ENCODE results near the gene TTYH2. TPM values are rescaled to one million over a fixed set of nuclear protein-coding genes. Genes with fewer than 3 reads are reported as not detected.

TTYH2 gene
- total RNA-seq, 1 experiment from 2014 or later = 5.4 TPM

GRCh38 chr17:74271281-74271680, 57.9 kb downstream of the TTYH2 start:
- no peaks in the 10 kb centered on the region; the same call in 1 of the 2 replicates for H3K27me3 ChIP-seq (replicated peaks; ENCODE audit: control insufficient read depth, insufficient read depth, low read length)
- Mint-ChIP-seq H3K9me3 (ENCODE audit: unreplicated experiment) (peaks cover 11% of the 10 kb centered on the region), H3K36me3 (ENCODE audit: insufficient read depth, unreplicated experiment) (no peaks in the 10 kb centered on the region), H3K4me3 (ENCODE audit: unreplicated experiment) (no peak overlapping the region), H3K4me1 (ENCODE audit: low read depth, unreplicated experiment) (peaks cover 6% of the 10 kb centered on the region), H3K27ac (ENCODE audit: unreplicated experiment) (no peak overlapping the region), H3K27me3 (ENCODE audit: insufficient read depth, unreplicated experiment) (peaks cover 10% of the 10 kb centered on the region)
- ChIA-PET CTCF (no interaction called here), POLR2A (no interaction called here)
- no peak for DNase-seq
- no peaks in the 10 kb centered on the region for H3K4me1 ChIP-seq
- BruUV-seq (replicated peaks) = no TSS peak
- no peaks in the 10 kb centered on the region for H3K9me3 ChIP-seq
- intact Hi-C loops (cut with micrococcal nuclease; ENCODE audit: unreplicated experiment) = no loop called here
- TF ChIP-seq, protein P1, sequence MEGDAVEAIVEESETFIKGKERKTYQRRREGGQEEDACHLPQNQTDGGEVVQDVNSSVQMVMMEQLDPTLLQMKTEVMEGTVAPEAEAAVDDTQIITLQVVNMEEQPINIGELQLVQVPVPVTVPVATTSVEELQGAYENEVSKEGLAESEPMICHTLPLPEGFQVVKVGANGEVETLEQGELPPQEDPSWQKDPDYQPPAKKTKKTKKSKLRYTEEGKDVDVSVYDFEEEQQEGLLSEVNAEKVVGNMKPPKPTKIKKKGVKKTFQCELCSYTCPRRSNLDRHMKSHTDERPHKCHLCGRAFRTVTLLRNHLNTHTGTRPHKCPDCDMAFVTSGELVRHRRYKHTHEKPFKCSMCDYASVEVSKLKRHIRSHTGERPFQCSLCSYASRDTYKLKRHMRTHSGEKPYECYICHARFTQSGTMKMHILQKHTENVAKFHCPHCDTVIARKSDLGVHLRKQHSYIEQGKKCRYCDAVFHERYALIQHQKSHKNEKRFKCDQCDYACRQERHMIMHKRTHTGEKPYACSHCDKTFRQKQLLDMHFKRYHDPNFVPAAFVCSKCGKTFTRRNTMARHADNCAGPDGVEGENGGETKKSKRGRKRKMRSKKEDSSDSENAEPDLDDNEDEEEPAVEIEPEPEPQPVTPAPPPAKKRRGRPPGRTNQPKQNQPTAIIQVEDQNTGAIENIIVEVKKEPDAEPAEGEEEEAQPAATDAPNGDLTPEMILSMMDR (IDR thresholded peaks at IDR 0.05; ENCODE audit: insufficient read depth in 1 of 2, low read depth in 1 of 2, low read length in 1 of 2, severe bottlenecking in 1 of 2, unreplicated experiment in 1 of 2) = no peak
- no peak overlapping the region for H3K4me3 ChIP-seq (ENCODE audit: low read depth, low read length)
- no peaks in the 10 kb centered on the region for H3K36me3 ChIP-seq (ENCODE audit: control insufficient read depth, insufficient read depth, low read length)

DNA sequence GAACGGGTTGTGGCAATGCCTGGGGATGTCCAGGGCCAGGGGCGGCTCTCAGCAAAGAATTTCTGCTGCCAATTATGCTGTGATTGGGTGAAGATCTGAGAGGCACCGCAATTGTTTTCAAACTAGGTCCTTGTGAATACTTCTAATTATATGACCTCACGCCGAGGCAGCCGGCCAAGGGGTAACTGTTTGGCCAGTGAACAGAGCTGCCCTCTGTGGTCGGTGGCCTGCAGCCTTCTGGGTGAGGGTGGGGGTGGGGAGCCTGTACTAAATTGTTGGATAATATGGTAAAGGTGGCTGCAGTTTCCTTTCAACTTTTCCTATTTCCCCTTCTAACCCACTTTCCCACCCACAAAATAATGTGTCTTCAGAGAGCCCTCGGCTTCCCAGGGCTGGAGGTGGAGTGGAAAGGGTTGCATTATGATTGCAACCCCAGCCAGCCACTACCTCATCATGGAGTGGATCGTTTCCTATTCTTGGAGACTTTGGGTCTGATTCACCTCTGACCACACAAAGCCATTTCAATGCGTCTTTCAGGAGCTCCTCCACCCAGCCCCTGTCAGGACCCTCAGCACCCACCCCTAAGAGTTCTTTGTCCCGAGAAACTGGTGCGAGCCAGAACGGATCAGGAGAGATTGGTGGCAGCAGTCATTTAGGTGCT, 58.7 kb downstream of the TTYH2 start:
- ChIA-PET CTCF (no interaction called here), POLR2A (no interaction called here)
- peaks cover 10% of the 10 kb centered on the region for H3K27me3 Mint-ChIP-seq (ENCODE audit: insufficient read depth, unreplicated experiment)
- peaks cover 11% of the 10 kb centered on the region for H3K9me3 Mint-ChIP-seq (ENCODE audit: unreplicated experiment)
- intact Hi-C loops (cut with micrococcal nuclease; ENCODE audit: unreplicated experiment) = no loop called here
- H3K4me3 ChIP-seq (ENCODE audit: low read depth, low read length) = no peak overlapping the region
- H3K36me3 Mint-ChIP-seq (ENCODE audit: insufficient read depth, unreplicated experiment) = no peaks in the 10 kb centered on the region
- BruUV-seq (replicated peaks) = no TSS peak
- H3K27ac Mint-ChIP-seq (ENCODE audit: unreplicated experiment) = no peak overlapping the region
- H3K9me3 ChIP-seq = no peaks in the 10 kb centered on the region
- H3K4me3 Mint-ChIP-seq (ENCODE audit: unreplicated experiment) = no peak overlapping the region
- DNase-seq = no peak
- no peaks in the 10 kb centered on the region for H3K36me3 ChIP-seq (ENCODE audit: control insufficient read depth, insufficient read depth, low read length)
- peaks cover 6% of the 10 kb centered on the region for H3K4me1 Mint-ChIP-seq (ENCODE audit: low read depth, unreplicated experiment)
- no peaks in the 10 kb centered on the region; the same call in 1 of the 2 replicates for H3K27me3 ChIP-seq (replicated peaks; ENCODE audit: control insufficient read depth, insufficient read depth, low read length)
- TF ChIP-seq, protein P1 (IDR thresholded peaks at IDR 0.05; ENCODE audit: insufficient read depth in 1 of 2, low read depth in 1 of 2, low read length in 1 of 2, severe bottlenecking in 1 of 2, unreplicated experiment in 1 of 2) = no peak
- no peaks in the 10 kb centered on the region for H3K4me1 ChIP-seq

DNA sequence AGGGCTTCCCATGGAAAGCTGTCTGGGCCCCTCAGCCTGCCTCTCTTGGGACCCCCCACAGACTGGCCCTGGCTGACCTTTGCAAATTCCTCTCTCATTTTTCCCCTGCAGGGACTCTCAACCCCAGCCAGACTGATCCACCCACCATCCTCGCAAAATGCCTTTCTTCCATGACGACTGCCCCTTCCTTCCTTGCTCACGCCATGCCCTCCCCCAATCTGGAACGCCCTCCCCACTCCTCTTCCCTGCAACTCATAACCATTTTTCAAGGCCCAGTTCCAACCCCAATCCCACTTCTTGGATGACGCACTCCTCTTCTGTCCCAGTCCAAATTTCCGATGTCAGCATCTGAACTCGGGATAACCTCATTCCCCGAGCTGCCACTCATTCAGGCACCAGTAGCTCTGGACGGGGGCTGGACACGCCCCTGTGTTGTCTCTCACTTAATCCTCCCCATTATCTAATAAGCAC, 59.4 kb downstream of the TTYH2 start:
- CTCF ChIA-PET = no interaction called here
- Mint-ChIP-seq H3K4me1 (ENCODE audit: low read depth, unreplicated experiment) (peaks cover 6% of the 10 kb centered on the region), H3K27me3 (ENCODE audit: insufficient read depth, unreplicated experiment) (peaks cover 10% of the 10 kb centered on the region)

More for the DNA sequence above, 59.4 kb downstream of the TTYH2 start:
- peaks cover 5% of the 10 kb centered on the region for H3K9me3 Mint-ChIP-seq (ENCODE audit: unreplicated experiment)
- no peaks in the 10 kb centered on the region for H3K4me1 ChIP-seq
- TF ChIP-seq, protein P1 (IDR thresholded peaks at IDR 0.05; ENCODE audit: insufficient read depth in 1 of 2, low read depth in 1 of 2, low read length in 1 of 2, severe bottlenecking in 1 of 2, unreplicated experiment in 1 of 2) = no peak
- H3K27me3 ChIP-seq (replicated peaks; ENCODE audit: control insufficient read depth, insufficient read depth, low read length) = no peaks in the 10 kb centered on the region; the same call in 1 of the 2 replicates
- no peak overlapping the region for H3K4me3 Mint-ChIP-seq (ENCODE audit: unreplicated experiment)
- DNase-seq = no peak
- POLR2A ChIA-PET = no interaction called here
- no peak overlapping the region for H3K27ac Mint-ChIP-seq (ENCODE audit: unreplicated experiment)
- no peaks in the 10 kb centered on the region for H3K36me3 ChIP-seq (ENCODE audit: control insufficient read depth, insufficient read depth, low read length)
- no peaks in the 10 kb centered on the region for H3K9me3 ChIP-seq
- intact Hi-C loops (cut with micrococcal nuclease; ENCODE audit: unreplicated experiment) = no loop called here
- no TSS peak for BruUV-seq (replicated peaks)
- no peaks in the 10 kb centered on the region for H3K36me3 Mint-ChIP-seq (ENCODE audit: insufficient read depth, unreplicated experiment)
- no peak overlapping the region for H3K4me3 ChIP-seq (ENCODE audit: low read depth, low read length)
